ENCODE results near the gene CTBP2. TPM values are rescaled to one million over a fixed set of nuclear protein-coding genes. Genes with fewer than 3 reads are reported as not detected.

CTBP2 gene
- total and polyA plus RNA-seq, 8 donors = 21.3 to 169 (median 61.6) TPM

DNA sequence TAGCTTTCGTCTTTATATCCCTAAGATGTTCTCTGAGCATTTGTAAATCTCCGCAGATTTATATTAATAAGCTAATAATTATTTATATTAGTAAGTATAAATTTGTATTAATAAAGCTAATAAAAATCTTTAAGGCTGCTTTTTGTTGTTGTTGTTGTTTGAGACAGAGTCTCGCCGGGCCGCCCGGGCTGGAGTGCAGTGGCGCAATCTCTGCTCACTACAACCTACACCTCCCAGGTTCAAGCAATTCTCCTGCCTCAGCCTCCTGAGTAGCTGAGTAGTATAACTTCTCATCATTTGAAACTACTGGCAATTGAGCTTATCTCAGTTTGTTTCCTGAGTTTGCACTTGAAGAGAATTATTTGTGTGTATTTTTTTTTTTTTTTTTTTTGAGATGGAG, 223.6 kb downstream of the CTBP2 start:
- Histone ChIP-seq H3K9me3 (no peaks in the 10 kb centered on the region), H3K36me3 (no peaks in the 10 kb centered on the region), H3K27ac (no peak overlapping the region), H3K4me3 (no peak overlapping the region), H3K27me3 (no peaks in the 10 kb centered on the region), H3K4me1 (peaks cover 5 to 67% (median 28%) of the 10 kb centered on the region in 4 donors)
- no peak for DNase-seq
- 91 to 95% (median 94%) methylated on average over 7 of the region's 7 CpGs for WGBS, 5 donors
- TF ChIP-seq EP300 (IDR thresholded peaks at IDR 0.05) = no peak
- no peak for TF ChIP-seq POLR2AphosphoS5 (IDR thresholded peaks at IDR 0.05)
- TF ChIP-seq POLR2A (IDR thresholded peaks at IDR 0.05) = no peak
- TF ChIP-seq, protein P1, sequence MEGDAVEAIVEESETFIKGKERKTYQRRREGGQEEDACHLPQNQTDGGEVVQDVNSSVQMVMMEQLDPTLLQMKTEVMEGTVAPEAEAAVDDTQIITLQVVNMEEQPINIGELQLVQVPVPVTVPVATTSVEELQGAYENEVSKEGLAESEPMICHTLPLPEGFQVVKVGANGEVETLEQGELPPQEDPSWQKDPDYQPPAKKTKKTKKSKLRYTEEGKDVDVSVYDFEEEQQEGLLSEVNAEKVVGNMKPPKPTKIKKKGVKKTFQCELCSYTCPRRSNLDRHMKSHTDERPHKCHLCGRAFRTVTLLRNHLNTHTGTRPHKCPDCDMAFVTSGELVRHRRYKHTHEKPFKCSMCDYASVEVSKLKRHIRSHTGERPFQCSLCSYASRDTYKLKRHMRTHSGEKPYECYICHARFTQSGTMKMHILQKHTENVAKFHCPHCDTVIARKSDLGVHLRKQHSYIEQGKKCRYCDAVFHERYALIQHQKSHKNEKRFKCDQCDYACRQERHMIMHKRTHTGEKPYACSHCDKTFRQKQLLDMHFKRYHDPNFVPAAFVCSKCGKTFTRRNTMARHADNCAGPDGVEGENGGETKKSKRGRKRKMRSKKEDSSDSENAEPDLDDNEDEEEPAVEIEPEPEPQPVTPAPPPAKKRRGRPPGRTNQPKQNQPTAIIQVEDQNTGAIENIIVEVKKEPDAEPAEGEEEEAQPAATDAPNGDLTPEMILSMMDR (IDR thresholded peaks at IDR 0.05) = no peak
- intact Hi-C loops (cut with DNase I; ENCODE audit: low total_unique reads) = no loop called here

DNA sequence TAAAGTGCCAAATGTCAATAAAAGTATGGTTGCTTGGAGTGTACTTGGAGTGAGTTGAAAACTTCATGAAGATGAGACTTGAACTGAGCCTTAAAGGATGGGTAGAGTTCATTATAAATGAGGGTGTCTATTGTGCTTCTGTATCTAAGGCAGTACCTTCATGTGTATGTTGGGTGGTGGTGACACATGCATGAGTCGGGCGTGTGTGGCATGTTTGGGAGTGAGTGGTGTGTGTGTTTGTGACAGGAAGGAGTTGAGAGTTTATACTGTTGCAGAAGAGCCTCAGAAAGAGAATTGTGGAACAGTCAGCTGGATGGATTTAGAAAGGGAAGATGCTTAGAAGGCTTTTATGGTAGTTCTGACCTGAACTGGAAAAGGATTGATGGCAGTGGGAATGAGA, 224.4 kb downstream of the CTBP2 start:
- WGBS, 5 donors = 69 to 85% (median 82%) methylated on average over 2 of the region's 2 CpGs
- intact Hi-C loops (cut with DNase I; ENCODE audit: low total_unique reads) = no loop called here
- no peak overlapping the region for H3K4me3 ChIP-seq

More for the DNA sequence above, 224.4 kb downstream of the CTBP2 start:
- no peak for TF ChIP-seq POLR2AphosphoS5 (IDR thresholded peaks at IDR 0.05)
- TF ChIP-seq POLR2A (IDR thresholded peaks at IDR 0.05) = no peak
- no peak for TF ChIP-seq EP300 (IDR thresholded peaks at IDR 0.05)
- TF ChIP-seq, protein P1 (IDR thresholded peaks at IDR 0.05) = no peak
- Histone ChIP-seq H3K4me1 (peaks cover 5 to 59% (median 23%) of the 10 kb centered on the region in 4 donors), H3K27ac (no peak overlapping the region), H3K27me3 (no peaks in the 10 kb centered on the region), H3K9me3 (no peaks in the 10 kb centered on the region), H3K36me3 (no peaks in the 10 kb centered on the region)
- DNase-seq = no peak

Small RNAs within 50 kb of the gene (small RNA-seq; reads per million reads assigned to genes)
- gene MIR4296 (0 reads per million in 4 donors), gene MRPS21P6 (0 reads per million in 4 donors)

Other genes starting within 250 kb of the CTBP2 start
- 10 to 100 TPM in 4 of 5 donors, 1 to 10 TPM in 1; 9.3 to 63.7 (median 11.6) TPM for gene ZRANB1, start 218.4 kb downstream of the CTBP2 start, total RNA-seq
- gene ZRANB1, start 218.4 kb downstream of the CTBP2 start, polyA plus RNA-seq = 10 to 100 TPM in 1 of 3 donors, 1 to 10 TPM in 2; 7.0 to 15.0 (median 9.1) TPM

Measured in stomach (tissue), 9 donors.